Jurkat, Clone E6-1 (cell line): Measurements from ENCODE around the gene PRPSAP2.
"Not testable (repeated sequence)": the region's sequence is repeated elsewhere in the genome, so short reads cannot be mapped to it uniquely, and the experiment has no call there.

Experiments
- DNase-seq: peaks from one replicate; pipeline ENCODE4 v3.0.0-alpha.2; 2011; ENCODE audit warnings: low read depth, low spot score
- H3K4me3 ChIP-seq: 2 replicates; pipeline ENCODE4 v1.5.1; 2011; ENCODE audit warnings: mild to moderate bottlenecking, low read length, control low read depth, moderate library complexity

The PRPSAP2 gene

DNA sequence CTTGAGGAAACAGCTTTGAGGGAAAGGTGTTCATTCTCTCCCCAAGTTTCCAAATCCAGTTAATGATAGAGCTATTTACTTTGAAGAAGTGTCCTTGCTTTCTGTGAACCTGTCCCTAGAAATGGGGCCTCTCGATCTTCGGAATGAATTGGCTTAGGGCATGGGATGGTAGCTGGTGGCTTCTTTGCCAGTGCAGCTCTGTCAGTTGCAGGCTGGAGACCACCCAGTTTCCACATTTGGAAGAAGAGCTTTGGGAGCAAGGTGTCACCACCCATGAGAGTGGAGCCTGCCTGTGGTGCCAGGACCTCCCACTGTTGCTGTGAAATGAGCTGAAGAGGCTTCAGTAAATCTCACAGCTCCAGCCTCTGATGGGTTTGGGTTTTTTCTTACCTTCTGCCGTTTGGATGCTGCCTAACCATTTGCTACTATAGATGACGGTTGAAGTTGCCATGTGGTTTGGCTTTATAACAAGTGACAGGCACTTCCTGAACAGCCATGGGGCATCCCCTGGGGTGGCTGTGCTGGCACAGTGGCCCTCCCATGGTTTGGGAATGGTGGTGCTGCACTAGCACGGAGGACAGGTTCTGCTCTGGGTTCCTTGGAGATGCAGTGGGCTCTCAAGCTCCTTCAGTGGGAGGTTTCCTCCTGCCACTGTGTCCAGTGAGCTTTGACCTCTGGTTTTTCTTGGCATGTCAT is 74.6 kb downstream of the PRPSAP2 start:
- DNase-seq, result no peak
- no peak overlapping the region for H3K4me3 ChIP-seq

DNA sequence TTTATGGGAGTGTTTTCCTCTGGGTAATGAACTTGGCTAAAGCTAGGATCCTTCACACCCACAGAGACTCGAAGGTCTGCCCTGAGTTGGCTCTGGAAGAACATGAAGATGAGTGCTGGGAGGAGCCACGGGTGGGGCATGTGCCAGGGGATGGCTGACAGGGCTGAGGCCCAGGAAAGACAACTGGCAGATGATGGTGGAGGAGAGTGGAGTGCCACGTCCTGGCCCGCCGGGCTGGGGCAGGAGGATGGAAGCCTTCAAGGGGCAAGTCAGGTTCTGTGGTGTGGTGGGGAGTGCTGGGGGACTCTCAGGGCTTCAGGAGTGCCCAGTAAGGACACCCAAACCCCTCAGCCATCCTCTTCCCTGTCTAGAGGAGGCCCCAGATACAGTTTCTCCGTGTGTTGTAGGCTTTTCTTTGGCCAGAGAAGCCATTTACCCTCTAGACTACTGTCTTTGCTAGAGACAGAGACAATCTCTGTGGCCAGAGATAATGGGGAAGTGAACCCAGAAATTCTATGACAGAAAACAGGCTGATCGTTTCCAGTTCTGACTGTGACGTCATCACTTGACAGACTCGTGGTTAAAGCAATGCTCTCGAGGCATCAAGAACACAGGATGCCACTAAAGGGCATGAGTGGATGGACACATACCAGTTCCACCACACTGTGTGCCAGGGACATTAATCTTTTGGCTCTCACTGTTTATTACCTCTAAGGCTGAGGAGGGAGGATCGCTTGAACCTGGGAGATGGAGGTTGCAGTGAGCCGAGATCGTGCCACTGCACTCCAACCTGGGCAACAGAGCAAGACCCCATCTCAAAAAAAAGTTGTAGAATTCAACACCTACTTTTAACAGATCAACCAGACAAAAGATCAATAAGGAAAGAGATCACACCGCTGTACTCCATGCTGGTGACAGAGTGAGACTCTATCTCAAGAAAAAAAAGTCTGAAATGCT is 75.4 kb downstream of the PRPSAP2 start:
- DNase-seq, result no peak
- H3K4me3 ChIP-seq, result no peak overlapping the region

DNA sequence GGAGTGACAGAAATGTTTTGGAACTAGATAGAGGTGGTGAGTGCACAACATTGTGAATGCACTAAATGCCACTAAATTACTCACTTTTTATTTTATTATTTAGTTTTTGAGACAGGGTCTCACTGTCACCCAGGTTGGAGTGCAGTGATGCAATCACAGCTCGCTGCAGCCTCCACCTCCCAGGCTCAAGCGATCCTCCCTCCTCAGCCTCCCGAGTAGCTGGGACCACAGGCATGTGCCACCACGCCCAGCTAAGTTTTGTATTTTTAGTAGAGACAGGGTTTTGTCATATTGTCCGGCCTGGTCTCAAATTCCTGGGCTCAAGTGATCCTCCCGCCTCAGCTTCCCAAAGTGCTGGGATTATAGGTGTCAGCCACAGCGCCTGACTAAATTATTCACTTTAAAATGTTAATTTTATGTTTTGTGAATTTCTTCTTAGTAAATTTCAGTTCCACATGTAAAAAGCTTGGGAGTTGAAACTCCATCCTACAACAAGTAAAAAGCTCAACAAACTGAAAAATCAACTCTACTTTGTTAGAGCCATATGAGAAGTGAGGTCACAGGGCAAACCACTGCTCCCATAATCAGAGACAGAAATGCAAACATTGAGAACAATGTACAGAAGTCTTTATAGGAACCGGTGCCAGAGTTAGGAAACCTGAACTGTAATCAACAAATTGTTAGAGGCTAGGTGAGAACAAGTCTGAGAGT is 80.2 kb downstream of the PRPSAP2 start:
- H3K4me3 ChIP-seq, result no peak overlapping the region
- no peak for DNase-seq

DNA sequence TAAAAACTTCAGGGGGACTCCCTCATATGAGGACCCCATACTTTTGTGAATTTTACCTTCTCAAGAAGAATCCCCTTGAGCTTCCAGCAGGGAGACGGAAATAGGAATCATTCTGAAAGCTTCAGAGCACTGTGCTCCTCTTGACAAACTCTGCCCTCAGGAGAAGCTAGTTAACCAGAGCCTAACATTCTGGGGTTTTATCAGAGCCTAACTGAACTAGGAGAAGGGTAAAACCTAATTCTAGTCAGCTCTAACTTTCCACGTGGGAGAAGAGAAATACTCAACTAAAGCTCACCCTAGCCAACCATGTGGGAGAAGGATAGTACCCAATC is 80.7 kb downstream of the PRPSAP2 start:
- no peak overlapping the region for H3K4me3 ChIP-seq
- no peak for DNase-seq

DNA sequence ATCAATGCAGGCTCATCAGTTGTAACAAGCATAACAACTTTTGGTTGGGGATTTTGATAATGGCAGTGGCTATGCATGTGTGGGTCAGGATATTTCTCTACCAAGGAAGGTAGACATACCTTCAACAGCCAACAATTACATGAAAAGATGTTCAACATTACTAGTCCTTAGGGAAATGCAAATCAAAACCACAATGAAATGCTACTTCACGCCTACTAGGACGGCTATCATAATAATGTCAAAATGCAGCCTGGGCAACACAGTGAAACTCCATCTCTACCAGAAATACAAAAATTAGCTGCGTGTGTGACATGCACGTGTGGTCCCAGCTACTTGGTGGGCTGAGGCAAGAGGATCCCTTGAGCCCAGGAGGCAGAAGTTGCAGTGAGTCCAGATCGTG is 86.7 kb downstream of the PRPSAP2 start:
- no peak overlapping the region for H3K4me3 ChIP-seq
- no peak for DNase-seq

DNA sequence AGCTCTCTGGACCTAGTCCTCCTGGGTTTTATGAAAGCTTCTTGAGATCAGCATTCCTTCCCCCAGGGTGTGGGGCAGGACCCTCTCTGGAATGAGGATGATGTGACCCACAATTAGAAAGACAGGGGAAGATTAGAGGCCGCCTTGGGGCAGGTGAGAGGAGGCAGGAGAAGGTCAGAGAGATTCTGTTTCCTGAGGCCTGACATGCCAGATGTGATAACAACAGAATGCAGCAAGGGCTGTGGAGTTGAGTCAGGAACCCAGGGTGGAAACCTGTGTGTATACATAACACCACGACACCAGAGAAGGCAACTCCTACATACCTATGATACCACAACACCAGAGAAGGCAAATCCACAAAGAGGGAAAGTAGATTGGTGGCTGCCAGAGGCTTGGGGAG is 88.6 kb downstream of the PRPSAP2 start:
- no peak overlapping the region for H3K4me3 ChIP-seq
- DNase-seq, result no peak

DNA sequence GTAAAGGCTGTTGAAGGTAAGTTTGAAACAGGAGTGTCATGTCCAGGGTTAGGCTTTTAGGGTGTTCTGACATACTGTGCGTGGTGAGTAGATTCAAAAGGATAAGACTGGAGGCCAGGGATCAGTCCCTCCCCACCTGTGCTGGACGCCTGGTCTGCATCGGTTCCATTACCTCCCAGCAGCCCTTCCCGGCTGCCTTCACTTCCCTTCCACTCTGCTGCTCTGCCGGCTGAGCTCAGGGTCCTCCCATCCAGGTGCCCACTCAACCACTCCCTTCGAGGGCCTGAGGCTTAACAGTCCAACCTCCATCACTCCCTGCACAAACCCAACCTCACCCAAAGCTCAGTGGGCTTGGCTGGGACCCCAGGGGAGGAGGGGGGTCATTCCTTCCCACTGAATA is 89.9 kb downstream of the PRPSAP2 start:
- no peak for DNase-seq
- H3K4me3 ChIP-seq, result no peak overlapping the region

DNA sequence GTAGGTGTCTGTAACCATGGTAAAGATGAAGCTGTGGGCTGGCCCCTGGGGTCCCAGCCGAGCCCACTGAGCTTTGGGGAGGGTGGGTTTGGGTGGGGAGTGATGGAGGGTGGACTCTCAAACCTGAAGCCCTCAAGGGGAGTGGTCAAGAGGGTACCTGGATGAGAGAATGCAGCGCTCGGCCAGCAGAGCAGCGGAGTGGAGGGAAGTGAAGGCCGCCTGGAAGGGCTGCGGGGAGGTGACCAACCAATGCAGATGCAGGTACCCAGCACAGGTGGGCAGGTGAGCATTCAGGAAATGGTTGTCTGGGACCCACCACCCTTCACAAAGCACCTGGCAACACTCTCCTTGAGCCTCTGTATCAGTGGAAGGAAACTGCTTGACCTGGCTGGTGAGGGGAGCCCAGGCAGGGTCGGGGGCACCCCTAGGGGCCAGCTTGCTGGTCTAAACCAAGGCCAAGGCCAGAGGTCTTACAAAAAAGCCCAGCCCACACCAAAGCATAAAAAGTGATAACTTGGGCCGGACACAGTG is 90.6 kb downstream of the PRPSAP2 start:
- DNase-seq, result no peak
- no peak overlapping the region for H3K4me3 ChIP-seq

DNA sequence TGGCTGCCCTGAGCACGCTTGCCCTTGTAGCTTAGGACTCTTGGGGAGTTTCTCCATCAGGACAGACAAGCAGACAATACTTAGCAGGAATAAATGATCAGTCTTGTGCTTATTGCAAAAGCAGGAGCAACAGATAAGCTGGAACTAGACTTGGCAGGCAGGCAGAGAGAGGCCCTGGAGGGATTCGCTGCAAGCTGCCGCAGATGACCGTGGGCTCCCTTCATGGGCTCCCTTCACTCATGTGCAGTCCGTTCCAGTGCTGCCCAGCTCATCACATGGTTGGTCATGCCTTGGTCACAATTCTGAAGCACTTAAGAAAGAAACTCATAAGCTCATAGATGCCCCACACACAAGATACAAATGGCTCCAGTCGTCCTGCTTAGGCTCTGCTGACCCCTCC is 91.6 kb downstream of the PRPSAP2 start:
- no peak for DNase-seq
- H3K4me3 ChIP-seq, result no peak overlapping the region

DNA sequence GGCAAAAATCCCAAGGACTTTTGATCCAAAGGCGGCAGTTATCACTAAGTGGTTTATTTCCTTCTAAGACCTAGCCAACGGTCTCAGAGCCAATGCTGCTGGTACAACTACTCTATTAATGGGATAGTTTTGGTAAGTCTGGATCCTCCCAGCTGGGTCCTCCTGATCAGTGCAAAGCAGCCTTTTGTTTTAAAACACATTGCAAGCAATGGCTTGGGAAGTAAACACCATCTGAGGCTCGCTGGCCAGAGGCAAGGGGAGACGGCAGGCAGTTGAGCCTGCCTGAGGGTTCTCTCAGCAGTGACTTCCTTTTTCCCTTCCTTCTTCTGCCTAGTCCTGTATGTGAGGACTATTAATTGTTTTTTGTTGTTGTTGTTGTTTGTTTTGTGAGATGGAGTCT is 92.4 kb downstream of the PRPSAP2 start:
- no peak overlapping the region for H3K4me3 ChIP-seq
- no peak for DNase-seq

DNA sequence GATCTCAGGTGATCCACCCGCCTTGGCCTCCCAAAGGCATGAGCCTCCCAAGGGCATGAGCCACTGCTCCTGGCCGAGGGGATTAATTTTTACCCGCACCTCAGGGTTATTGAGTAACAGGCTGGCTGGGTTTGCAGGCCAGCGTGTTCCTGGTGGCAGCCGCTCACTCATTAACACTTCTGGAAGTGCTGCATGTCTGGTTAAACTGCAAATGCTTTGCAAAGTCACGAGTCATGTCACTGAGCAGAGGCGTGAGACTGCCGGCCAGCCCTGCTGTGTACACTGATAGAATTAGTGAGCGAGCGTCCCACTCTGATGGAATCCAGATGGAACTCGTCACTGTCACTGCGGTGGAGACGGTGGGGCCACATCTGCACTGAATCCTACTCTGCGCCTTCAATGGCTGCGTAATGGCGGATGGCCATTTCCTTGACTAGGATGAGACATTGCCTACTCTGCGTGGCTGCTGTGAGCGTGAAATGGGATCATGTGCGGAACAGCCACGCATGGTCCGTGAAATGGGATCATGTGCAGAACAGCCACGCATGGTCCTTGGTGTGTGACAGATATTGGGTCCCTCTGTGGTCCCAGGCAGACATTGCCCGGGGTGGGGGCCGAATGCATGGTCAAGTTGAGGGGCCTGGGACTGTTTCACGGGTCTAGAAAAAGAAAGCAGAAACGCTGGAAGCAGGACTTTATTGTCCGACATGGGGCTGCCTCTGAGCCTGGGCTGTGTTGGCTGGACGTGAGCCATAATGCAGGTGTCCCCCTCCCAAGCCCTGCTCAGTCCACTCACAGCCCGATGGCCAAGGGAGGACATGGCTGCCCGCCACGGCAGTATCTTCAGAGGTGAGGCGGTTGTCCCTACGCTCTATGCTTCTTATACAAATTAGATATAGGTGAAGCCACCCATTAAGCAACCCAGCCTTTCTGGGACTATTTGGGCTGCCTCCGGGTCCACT is 93.3 kb downstream of the PRPSAP2 start:
- no peak for DNase-seq
- no peak overlapping the region for H3K4me3 ChIP-seq

DNA sequence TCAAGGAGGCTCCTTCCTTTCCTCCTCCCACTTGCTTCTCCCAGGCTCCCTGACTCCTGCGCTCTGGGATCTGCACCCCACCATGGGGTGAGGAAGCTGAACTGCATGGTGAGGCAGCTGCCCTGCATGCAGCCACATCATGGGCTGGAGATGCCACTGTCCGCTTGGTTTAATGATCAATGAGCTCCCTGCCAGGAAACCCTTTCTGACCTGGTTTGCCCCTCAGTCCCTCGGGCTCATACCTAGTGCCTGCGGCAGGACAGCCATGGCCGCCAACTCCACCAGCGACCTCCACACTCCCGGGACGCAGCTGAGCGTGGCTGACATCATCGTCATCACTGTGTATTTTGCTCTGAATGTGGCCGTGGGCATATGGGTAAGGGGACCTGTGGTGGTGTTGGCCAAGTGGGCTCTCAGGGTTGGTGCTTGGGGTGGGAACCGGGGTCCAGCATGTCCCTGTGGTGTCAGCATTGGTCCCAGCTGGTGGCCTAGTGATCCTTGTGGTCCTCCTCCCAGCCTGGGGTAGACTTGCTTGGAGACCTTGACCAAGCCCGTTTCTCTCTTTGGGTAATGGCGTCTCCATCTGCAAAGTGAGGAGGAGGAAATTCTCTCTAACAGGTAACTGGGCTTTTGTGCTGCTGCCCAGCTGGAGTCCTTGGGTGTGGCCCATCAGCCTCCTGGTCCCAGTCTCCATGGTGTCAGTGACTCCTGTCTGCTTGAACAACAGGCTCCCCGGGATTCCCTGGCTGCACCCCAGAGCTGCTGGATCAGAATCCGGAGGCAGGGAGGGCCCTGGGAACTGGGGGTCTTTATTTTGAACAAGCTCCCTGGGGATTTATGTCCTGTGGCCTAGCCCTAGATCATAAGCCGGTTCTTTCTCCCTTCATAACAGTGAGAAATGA is 94.3 kb downstream of the PRPSAP2 start, which contains the start of gene SLC5A10:
Gene SLC5A10, plus strand, starts transcription at position 225 of the 902 bp plus-strand sequence. Its CDS starts 41 bp downstream, at position 266.
- H3K4me3 ChIP-seq, result no peak within 1 kb of the TSS
- no peak for DNase-seq

DNA sequence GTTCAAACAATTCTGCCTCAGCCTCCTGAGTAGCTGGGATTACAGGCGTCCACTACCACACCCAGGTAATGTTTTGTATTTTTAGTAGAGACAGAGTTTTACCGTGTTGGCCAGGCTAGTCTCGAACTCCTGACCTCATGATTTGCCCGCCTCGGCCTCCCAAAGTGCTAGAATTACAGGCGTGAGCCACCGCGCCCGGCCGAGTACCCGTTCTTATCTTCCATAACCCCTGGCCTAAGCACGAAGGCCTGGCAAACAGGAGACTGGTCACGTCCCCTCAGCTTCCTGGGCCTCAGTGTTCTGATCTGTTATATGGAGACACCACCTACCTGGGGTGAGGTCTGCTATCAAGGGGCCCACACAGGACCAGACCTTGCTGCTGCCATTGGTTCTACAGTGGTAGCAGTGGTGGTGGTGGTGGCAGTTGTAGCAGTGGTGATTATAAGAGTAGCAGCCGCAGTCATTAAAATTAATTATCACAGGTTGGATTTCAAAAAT is 95.3 kb downstream of the PRPSAP2 start:
- H3K4me3 ChIP-seq, result no peak overlapping the region
- no peak for DNase-seq

DNA sequence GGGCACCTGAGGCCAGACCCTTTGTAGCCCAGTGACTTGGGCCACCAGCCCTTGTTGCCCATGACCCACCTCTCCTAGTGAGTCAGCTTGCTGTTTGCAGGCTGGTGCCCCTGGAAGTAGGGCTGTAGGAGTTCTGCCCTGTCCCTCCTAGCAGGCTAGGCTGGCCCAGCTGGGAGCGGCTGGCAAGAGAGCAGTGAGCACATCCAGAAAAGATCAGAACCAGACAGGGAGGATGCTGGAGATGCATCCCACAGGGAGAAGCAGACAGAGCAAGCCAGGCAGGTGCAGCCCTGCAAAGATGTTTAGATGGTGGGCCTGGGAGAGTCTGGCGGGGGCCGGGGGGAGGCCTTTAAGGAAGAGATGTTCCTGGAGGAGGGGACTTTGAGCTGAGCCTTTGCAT is 96.4 kb downstream of the PRPSAP2 start:
- H3K4me3 ChIP-seq, result no peak overlapping the region
- DNase-seq, result no peak

DNA sequence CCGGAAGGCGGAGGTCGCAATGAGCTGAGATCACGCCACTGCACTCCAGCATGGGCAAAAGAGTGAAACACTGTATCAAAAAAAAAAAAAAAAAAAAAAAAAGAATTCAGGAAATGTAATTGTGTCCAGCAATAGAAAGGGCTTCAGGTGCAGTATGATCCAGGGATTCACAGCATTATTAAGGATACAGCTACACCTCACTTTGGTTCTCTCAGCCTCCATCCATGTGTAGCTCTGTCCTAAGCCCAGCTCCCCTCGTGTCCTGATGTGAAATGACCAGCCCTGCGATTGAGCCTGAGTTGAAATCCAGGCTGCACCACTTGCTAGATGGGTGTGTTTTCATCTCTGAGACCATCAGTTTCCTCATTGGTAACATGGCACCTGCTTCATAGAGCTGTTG is 97.1 kb downstream of the PRPSAP2 start:
- no peak for DNase-seq
- no peak overlapping the region for H3K4me3 ChIP-seq

DNA sequence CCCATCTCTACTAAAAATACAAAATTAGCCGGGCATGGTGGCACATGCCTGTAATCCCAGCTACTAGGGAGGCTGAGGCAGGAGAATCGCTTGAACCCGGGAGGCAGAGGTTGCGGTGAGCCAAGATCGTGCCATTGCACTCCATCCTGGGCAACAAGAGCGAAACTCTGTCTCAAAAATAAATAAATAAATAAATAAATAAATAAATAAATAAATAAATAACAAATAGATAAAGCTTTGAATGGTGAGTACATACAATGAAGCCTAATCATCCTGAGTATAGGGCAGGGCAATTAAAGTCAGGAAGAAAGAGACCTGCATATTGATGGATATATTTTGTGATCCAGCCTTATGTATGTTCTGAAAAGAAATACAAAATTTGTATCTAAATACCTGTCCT is 98.1 kb downstream of the PRPSAP2 start:
- not testable (repeated sequence) for DNase-seq, H3K4me3 ChIP-seq

DNA sequence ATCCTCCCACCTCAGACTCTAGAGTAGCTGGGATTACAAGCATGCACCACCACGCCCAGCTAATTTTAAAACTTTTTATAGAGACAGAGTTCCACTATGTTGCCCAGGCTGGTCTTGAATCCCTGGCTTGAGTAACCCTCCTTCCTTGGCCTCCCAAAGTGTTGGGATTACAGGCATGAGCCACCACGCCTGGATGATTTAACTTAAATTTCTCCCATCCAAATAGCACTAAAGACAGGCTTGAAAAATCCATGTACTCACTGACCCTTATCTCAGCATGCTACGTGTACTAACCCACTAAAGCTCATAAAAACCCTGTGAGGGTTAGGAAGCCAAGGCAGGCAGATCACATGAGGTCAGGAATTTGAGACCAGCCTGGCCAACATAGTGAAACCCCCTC is 98.7 kb downstream of the PRPSAP2 start:
- no peak overlapping the region for H3K4me3 ChIP-seq
- no peak for DNase-seq
